ENCODE results near the gene NRXN3. TPM values are rescaled to one million over a fixed set of nuclear protein-coding genes. Genes with fewer than 3 reads are reported as not detected.

The NRXN3 gene
- total and polyA plus RNA-seq, 2 experiments from 2014 or later = 5.7 to 7.1 TPM

DNA sequence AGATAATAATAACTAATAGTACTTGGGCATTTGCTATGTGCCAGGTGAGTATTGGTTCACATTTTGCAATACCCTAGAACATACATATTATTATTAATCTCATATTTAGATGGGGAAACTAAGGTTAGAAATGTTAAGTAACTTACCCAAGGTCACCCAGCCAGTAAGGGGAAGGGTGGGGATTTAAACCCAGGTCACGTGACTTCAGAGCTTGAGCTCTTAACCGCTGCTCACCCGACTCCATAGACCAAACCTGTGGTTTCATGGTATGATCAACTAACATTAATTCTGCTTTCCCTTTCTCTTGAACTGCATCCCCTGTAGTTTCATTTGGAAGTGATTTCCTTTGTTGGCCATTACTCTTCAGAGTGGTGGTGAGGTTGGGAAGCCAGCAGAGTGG lies 242.3 kb downstream of the NRXN3 start:
- TF ChIP-seq, protein P1, sequence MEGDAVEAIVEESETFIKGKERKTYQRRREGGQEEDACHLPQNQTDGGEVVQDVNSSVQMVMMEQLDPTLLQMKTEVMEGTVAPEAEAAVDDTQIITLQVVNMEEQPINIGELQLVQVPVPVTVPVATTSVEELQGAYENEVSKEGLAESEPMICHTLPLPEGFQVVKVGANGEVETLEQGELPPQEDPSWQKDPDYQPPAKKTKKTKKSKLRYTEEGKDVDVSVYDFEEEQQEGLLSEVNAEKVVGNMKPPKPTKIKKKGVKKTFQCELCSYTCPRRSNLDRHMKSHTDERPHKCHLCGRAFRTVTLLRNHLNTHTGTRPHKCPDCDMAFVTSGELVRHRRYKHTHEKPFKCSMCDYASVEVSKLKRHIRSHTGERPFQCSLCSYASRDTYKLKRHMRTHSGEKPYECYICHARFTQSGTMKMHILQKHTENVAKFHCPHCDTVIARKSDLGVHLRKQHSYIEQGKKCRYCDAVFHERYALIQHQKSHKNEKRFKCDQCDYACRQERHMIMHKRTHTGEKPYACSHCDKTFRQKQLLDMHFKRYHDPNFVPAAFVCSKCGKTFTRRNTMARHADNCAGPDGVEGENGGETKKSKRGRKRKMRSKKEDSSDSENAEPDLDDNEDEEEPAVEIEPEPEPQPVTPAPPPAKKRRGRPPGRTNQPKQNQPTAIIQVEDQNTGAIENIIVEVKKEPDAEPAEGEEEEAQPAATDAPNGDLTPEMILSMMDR (IDR thresholded peaks at IDR 0.05; ENCODE audit: poor library complexity) = no peak
- TF ChIP-seq EZH2 (IDR thresholded peaks at IDR 0.05; ENCODE audit: borderline replicate concordance) (no peak), EZH2phosphoT487 (IDR thresholded peaks at IDR 0.05; ENCODE audit: low read depth, severe bottlenecking, unreplicated experiment) (no peak)

DNA sequence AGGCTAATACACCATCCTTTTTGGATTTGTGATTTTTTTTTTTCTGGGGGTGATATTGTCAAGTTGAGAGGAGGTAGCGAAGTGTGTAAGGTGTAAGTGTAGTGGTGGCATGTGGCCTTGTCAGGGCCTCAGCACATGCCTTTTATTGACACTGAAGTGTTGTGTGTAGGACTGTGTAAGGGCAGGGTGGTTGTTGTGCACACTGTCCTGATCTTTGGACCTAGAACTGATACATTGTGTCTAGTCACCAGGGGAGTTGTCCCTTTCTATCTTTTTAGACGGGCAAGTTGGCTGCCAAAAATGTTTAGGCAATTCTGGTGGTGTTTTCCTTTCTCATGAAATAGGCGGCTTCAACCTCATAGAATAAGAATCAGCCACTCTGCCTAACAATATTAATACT lies 244.0 kb downstream of the NRXN3 start:
- DNase-seq (ENCODE audit: low spot score) = no peak
- Histone ChIP-seq H3K9me3 (ENCODE audit: low read depth) (no peaks in the 10 kb centered on the region), H3K36me3 (replicated peaks; ENCODE audit: insufficient read depth, low read depth) (no peaks in the 10 kb centered on the region), H4K20me1 (ENCODE audit: insufficient read depth, poor library complexity, severe bottlenecking) (no peaks in the 10 kb centered on the region), H3K27me3 (no peaks in the 10 kb centered on the region), H3K4me3 (no peak overlapping the region), H3K9me2 (replicated peaks; ENCODE audit: insufficient read depth) (no peaks in the 10 kb centered on the region), H3K4me2 (no peak overlapping the region), H3K79me2 (no peaks in the 10 kb centered on the region), H3K27ac (no peak overlapping the region), H2AFZ (no peak overlapping the region), H3K4me1 (ENCODE audit: insufficient read depth) (no peaks in the 10 kb centered on the region)
- WGBS (ENCODE audit: low lambda C conversion rate, missing lambda C conversion rate) = 83% methylated on average over 3 of the region's 3 CpGs
- TF ChIP-seq EZH2phosphoT487 (IDR thresholded peaks at IDR 0.05; ENCODE audit: low read depth, severe bottlenecking, unreplicated experiment) (no peak), EZH2 (IDR thresholded peaks at IDR 0.05; ENCODE audit: borderline replicate concordance) (no peak)
- TF ChIP-seq, protein P1 (IDR thresholded peaks at IDR 0.05; ENCODE audit: poor library complexity) = no peak

More for the DNA sequence above, 242.3 kb downstream of the NRXN3 start:
- H3K4me3 ChIP-seq = no peak overlapping the region
- no peak overlapping the region for H3K27ac ChIP-seq
- no peaks in the 10 kb centered on the region for H3K36me3 ChIP-seq (replicated peaks; ENCODE audit: insufficient read depth, low read depth)
- H3K9me2 ChIP-seq (replicated peaks; ENCODE audit: insufficient read depth) = no peaks in the 10 kb centered on the region
- H3K27me3 ChIP-seq = no peaks in the 10 kb centered on the region
- H3K9me3 ChIP-seq (ENCODE audit: low read depth) = no peaks in the 10 kb centered on the region
- DNase-seq (ENCODE audit: low spot score) = no peak
- WGBS (ENCODE audit: low lambda C conversion rate, missing lambda C conversion rate) = 93% methylated on average over 3 of the region's 3 CpGs
- H3K79me2 ChIP-seq = no peaks in the 10 kb centered on the region
- no peaks in the 10 kb centered on the region for H4K20me1 ChIP-seq (ENCODE audit: insufficient read depth, poor library complexity, severe bottlenecking)
- no peak overlapping the region for H2AFZ ChIP-seq
- H3K4me2 ChIP-seq = no peak overlapping the region
- no peaks in the 10 kb centered on the region for H3K4me1 ChIP-seq (ENCODE audit: insufficient read depth)

DNA sequence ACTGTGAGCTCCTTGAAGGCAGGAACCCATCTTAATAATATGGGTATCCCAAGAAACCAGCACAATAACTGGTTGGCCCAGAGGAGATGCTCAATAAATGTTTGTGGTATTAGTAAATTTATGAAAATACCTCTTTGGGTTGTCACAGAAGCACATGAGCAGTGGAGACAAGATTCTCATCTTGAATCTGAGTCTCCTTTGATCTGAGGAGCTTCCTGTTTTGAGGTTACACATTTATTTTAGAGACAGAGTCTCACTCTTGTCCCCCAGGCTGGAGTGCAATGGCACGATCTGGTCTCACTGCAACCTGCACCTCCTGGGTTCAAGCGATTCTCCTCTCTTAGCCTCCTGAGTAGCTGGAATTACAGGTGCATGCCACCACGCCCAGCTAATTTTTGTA lies 247.4 kb downstream of the NRXN3 start:
- no peak overlapping the region for H2AFZ ChIP-seq
- H3K36me3 ChIP-seq (replicated peaks; ENCODE audit: insufficient read depth, low read depth) = no peaks in the 10 kb centered on the region

More for the DNA sequence above, 247.4 kb downstream of the NRXN3 start:
- no peaks in the 10 kb centered on the region for H3K9me3 ChIP-seq (ENCODE audit: low read depth)
- no peaks in the 10 kb centered on the region for H4K20me1 ChIP-seq (ENCODE audit: insufficient read depth, poor library complexity, severe bottlenecking)
- no peak overlapping the region for H3K4me3 ChIP-seq
- H3K4me2 ChIP-seq = no peak overlapping the region
- 83% methylated on average over 3 of the region's 3 CpGs for WGBS (ENCODE audit: low lambda C conversion rate, missing lambda C conversion rate)
- H3K4me1 ChIP-seq (ENCODE audit: insufficient read depth) = no peaks in the 10 kb centered on the region
- H3K9me2 ChIP-seq (replicated peaks; ENCODE audit: insufficient read depth) = no peaks in the 10 kb centered on the region
- TF ChIP-seq EZH2phosphoT487 (IDR thresholded peaks at IDR 0.05; ENCODE audit: low read depth, severe bottlenecking, unreplicated experiment) (no peak), EZH2 (IDR thresholded peaks at IDR 0.05; ENCODE audit: borderline replicate concordance) (no peak)
- TF ChIP-seq, protein P1 (IDR thresholded peaks at IDR 0.05; ENCODE audit: poor library complexity) = no peak
- no peak for DNase-seq (ENCODE audit: low spot score)
- no peaks in the 10 kb centered on the region for H3K79me2 ChIP-seq
- H3K27ac ChIP-seq = no peak overlapping the region
- no peaks in the 10 kb centered on the region for H3K27me3 ChIP-seq
